HAP-1 (cell line): Measurements from ENCODE around the gene CCT8L2.
"Not testable (repeated sequence)": the region's sequence is repeated elsewhere in the genome, so short reads cannot be mapped to it uniquely, and the experiment has no call there.

Source experiments
- DNase-seq, 2 experiments: peaks; one replicate each; pipeline ENCODE4 v3.0.0-alpha.2; 2016 to 2020; ENCODE audit warnings: low spot score in 2 of 2
- H3K27me3 ChIP-seq: fragments of 250-450 bp; sonication (Bioruptor Pico); 2 replicates; pipeline ENCODE4 v1.5.1; 2020; ENCODE audit warnings: low read depth, mild to moderate bottlenecking, moderate library complexity
- H3K36me3 ChIP-seq: fragments of 250-450 bp; sonication (Bioruptor Pico); replicated peaks from 2 replicates; pipeline ENCODE4 v1.5.1; 2020; ENCODE audit warnings: mild to moderate bottlenecking
- H3K4me1 ChIP-seq: fragments of 250-450 bp; sonication (Bioruptor Pico); 2 replicates; pipeline ENCODE4 v1.5.1; 2020; ENCODE audit warnings: mild to moderate bottlenecking
- H3K4me3 ChIP-seq: fragments of 250-450 bp; sonication (Bioruptor Pico); 2 replicates; pipeline ENCODE4 v1.5.1; 2020; ENCODE audit warnings: mild to moderate bottlenecking, moderate library complexity
- H3K9me3 ChIP-seq: fragments of 250-450 bp; sonication (Bioruptor Pico); 2 replicates; pipeline ENCODE4 v1.5.1; 2020; ENCODE audit warnings: mild to moderate bottlenecking, moderate library complexity
- in situ Hi-C: fragments of 300-500 bp; cut with MboI; formaldehyde crosslinking; loops from 3 replicates; pipeline ENCODE4 v1.14.3; 2020; ENCODE audit warnings: low sequenced_read_pairs, inconsistent platforms, mixed read lengths

The CCT8L2 gene

GRCh38 chr22:16559056-16559955, 33.3 kb downstream of the CCT8L2 start:
- Histone ChIP-seq H3K27me3 (no peaks in the 10 kb centered on the region), H3K36me3 (no peaks in the 10 kb centered on the region), H3K9me3 (no peaks in the 10 kb centered on the region; the same call in 1 of the 2 replicates), H3K4me1 (no peaks in the 10 kb centered on the region), H3K4me3 (no peak overlapping the region)
- in situ Hi-C loops = no loop called here
- DNase-seq = no peak

- H3K27me3 ChIP-seq, DNase-seq, in situ Hi-C loops, H3K4me3 ChIP-seq, H3K9me3 ChIP-seq, H3K36me3 ChIP-seq, H3K4me1 ChIP-seq: not testable (repeated sequence)
These were observed 34.1 kb downstream of the CCT8L2 start for GRCh38 chr22:16558376-16558945.

GRCh38 chr22:16557511-16557910, 35.1 kb downstream of the CCT8L2 start:
- H3K27me3 ChIP-seq, H3K4me1 ChIP-seq, DNase-seq, H3K36me3 ChIP-seq, in situ Hi-C loops, H3K9me3 ChIP-seq, H3K4me3 ChIP-seq: not testable (repeated sequence)

DNA sequence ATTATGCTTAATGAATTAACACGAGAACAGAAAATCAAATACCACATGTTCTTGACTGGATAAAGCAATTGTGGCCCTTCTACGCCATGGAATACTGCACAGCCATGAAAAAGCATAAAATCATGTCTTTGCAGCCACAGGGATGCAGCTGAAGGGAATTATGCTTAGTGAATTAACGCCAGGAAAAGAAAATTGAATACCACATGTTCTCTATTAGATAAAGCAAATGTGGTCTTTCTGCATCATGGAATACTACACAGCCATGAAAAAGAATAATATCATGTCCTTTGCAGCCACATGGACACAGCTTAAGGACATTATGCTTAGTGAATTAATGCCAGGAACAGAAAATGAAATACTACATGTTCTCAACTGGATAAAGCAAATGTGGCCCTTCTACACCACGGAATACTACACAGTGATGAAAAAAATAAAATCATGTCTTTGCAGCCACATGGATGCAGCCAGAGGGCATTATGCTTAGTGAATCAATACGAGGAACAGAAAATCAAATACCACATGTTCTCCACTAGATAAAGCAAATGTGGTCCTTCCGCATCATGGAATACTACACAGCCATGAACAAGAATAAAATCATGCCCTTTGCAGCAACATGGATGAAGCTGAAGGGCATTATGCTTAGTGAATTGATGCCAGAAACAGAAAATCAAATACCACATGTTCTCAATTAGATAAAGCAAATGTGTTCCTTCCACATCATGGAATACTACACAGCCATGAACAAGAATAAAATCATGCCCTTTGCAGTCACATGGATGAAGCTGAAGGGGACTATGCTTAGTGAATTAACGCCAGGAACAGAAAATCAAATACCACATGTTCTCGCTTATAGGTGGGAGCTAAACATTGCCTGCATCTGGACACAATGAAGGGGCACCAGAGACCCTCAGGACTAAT, 37.3 kb downstream of the CCT8L2 start:
- H3K4me3 ChIP-seq, H3K36me3 ChIP-seq, DNase-seq, in situ Hi-C loops, H3K4me1 ChIP-seq, H3K27me3 ChIP-seq, H3K9me3 ChIP-seq: not testable (repeated sequence)

DNA sequence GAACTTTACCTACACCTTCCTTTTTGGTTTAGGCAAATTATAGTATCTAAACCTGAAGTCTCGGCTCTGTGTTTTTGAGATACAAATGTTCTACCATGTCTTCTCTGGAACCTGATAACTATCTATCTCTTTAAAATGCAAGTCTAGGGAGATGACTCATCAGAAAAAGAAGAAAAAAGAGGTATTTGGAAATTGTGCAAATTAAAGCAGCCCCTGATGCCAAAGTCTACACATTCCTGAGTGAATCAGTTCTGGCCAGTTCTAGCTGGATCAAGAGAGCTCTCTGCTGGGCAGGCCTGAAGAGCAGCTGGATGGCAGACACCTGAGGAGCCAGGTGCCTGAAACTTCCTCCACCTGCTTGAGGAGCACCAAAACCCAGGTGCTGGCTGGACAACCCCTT, 49.3 kb downstream of the CCT8L2 start:
- H3K4me3 ChIP-seq, H3K4me1 ChIP-seq, H3K27me3 ChIP-seq, DNase-seq, in situ Hi-C loops, H3K9me3 ChIP-seq, H3K36me3 ChIP-seq: not testable (repeated sequence)
